Suppressor macrophage (primary cell): Measurements from ENCODE around the gene FOXK2.

ENCODE experiments used
- DNase-seq, 4 experiments: peaks; one replicate each; pipeline ENCODE4 v3.0.0-alpha.2; 2020 to 2022

FOXK2 gene

GRCh38 chr17:82644148-82644547 is 124.6 kb downstream of the FOXK2 start:
- no peak for DNase-seq

GRCh38 chr17:82645516-82645915 is 126.0 kb downstream of the FOXK2 start:
- no peak for DNase-seq

- DNase-seq: peak; percentile 21 to 71 (median 46)
These were observed 128.1 kb downstream of the FOXK2 start for GRCh38 chr17:82647593-82648164.

- peak; percentile 98 to 99 (median 98) for DNase-seq
These were observed 128.7 kb downstream of the FOXK2 start, which contains the start of gene WDR45B for GRCh38 chr17:82648165-82648668. Gene WDR45B, minus strand, starts transcription at chr17:82648444. Its CDS starts 104 bp downstream, at chr17:82648340.

GRCh38 chr17:82648742-82649331 is 129.3 kb downstream of the FOXK2 start:
- DNase-seq: peak in 1 of 4 experiments; percentile 31

GRCh38 chr17:82649501-82650261 is 130.1 kb downstream of the FOXK2 start:
- no peak for DNase-seq

GRCh38 chr17:82650723-82651122 is 131.2 kb downstream of the FOXK2 start:
- DNase-seq: no peak

GRCh38 chr17:82653651-82654528 is 134.4 kb downstream of the FOXK2 start:
- no peak for DNase-seq
